ENCODE measurements around the gene LGR4.

GRCh38 chr11:27459191-27459590 is 13.4 kb downstream of the LGR4 start:
- TF ChIP-seq MEF2A (IDR thresholded peaks at IDR 0.05; ENCODE audit: insufficient read depth, low read depth, low read length) (no peak), E2F8 (IDR thresholded peaks at IDR 0.05; ENCODE audit: low read depth, partially characterized antibody) (no peak), CTCF (IDR thresholded peaks at IDR 0.05 in 2 of 3, conservative IDR thresholded peaks at IDR 0.05 in 1 of 3; ENCODE audit: control insufficient read depth in 2 of 3, extremely low read depth in 1 of 3, insufficient read depth in 1 of 3, low read depth in 3 of 3, low read length in 3 of 3) (no peak), CREM (IDR thresholded peaks at IDR 0.05; ENCODE audit: low read depth) (no peak), ETV6 (conservative IDR thresholded peaks at IDR 0.05 in 1 of 2, IDR thresholded peaks at IDR 0.05 in 1 of 2; ENCODE audit: borderline replicate concordance in 1 of 2, low read depth in 1 of 2) (no peak)

Measured in GM12878 (cell line).